A673 (cell line): ENCODE measurements around the gene CORO2A. TPM values are rescaled to one million over a fixed set of nuclear protein-coding genes. Genes with fewer than 3 reads are reported as not detected.

Experiments
- BruUV-seq: library from RNA; stranded (reverse); fragments of 400-500 nt; replicated peaks from 2 replicates; lab custom pipeline; 2021; lab: Mats Ljungman, UMichigan
- CTCF ChIA-PET: fragments of 300-600 bp; sonication (Branson Sonifier 250); formaldehyde crosslinking; loops from one replicate; lab custom pipeline; 2022; ENCODE audit warnings: antibody characterized with exemption; lab: Charles Lee
- POLR2A ChIA-PET: fragments of 300-600 bp; sonication (Branson Sonifier 250); formaldehyde crosslinking; loops from one replicate; lab custom pipeline; 2022; ENCODE audit warnings: antibody characterized with exemption; ENCODE audit not compliant: low non-redundant PET; lab: Charles Lee
- DNase-seq: peaks from one replicate; pipeline ENCODE4 v3.0.0-alpha.2; 2015; ENCODE audit warnings: low spot score
- H3K27ac ChIP-seq: fragments of 200-600 bp; sonication (generic); 2 replicates; pipeline ENCODE4 v1.5.1; 2016; ENCODE audit warnings: mixed run types, low read depth, mild to moderate bottlenecking, mixed read lengths, antibody characterized with exemption, low read length; ENCODE audit not compliant: poor library complexity, severe bottlenecking
- H3K27me3 ChIP-seq: fragments of 200-600 bp; sonication (generic); replicated peaks from 2 replicates; pipeline ENCODE4 v1.6.1; 2017; ENCODE audit warnings: mixed run types, low read depth, mild to moderate bottlenecking, mixed read lengths, antibody characterized with exemption, low read length; ENCODE audit not compliant: insufficient read depth, poor library complexity
- H3K36me3 ChIP-seq: fragments of 200-600 bp; sonication (generic); 2 replicates; pipeline ENCODE4 v1.6.1; 2016; ENCODE audit warnings: mixed run types, mild to moderate bottlenecking, mixed read lengths, antibody characterized with exemption, low read length; ENCODE audit not compliant: insufficient read depth, poor library complexity, severe bottlenecking
- H3K4me1 ChIP-seq: fragments of 200-600 bp; sonication (generic); 2 replicates; pipeline ENCODE4 v1.6.1; 2017; ENCODE audit warnings: mixed run types, mild to moderate bottlenecking, mixed read lengths, antibody characterized with exemption, low read length; ENCODE audit not compliant: insufficient read depth, poor library complexity, severe bottlenecking
- H3K4me3 ChIP-seq: fragments of 200-600 bp; sonication (generic); 2 replicates; pipeline ENCODE4 v1.5.1; 2016; ENCODE audit warnings: low read depth, mixed run types, mild to moderate bottlenecking, mixed read lengths, low read length; ENCODE audit not compliant: poor library complexity, severe bottlenecking
- H3K9me3 ChIP-seq: fragments of 200-600 bp; sonication (generic); 2 replicates; pipeline ENCODE4 v1.6.1; 2016; ENCODE audit warnings: mixed run types, low read depth, mild to moderate bottlenecking, mixed read lengths, antibody characterized with exemption, low read length; ENCODE audit not compliant: poor library complexity, severe bottlenecking
- CTCF ChIP-seq: fragments of 300-800, 200-600 bp; sonication (generic); conservative IDR thresholded peaks from 2 replicates; pipeline ENCODE4 v1.5.1; 2017; ENCODE audit warnings: low read depth, mild to moderate bottlenecking, antibody characterized with exemption, low read length, moderate library complexity, mixed read lengths
- EZH2 ChIP-seq: fragments of 200-600 bp; sonication (generic); IDR thresholded peaks from 2 replicates; pipeline ENCODE4 v1.6.1; 2017; ENCODE audit warnings: borderline replicate concordance, low read depth, mild to moderate bottlenecking, mixed read lengths, antibody characterized with exemption, low read length; ENCODE audit not compliant: poor library complexity, severe bottlenecking
- intact Hi-C: fragments of 100-400 bp; cut with micrococcal nuclease; formaldehyde crosslinking; loops from one replicate; pipeline ENCODE4 v1.10.0; 2022; ENCODE audit not compliant: unreplicated experiment
- total RNA-seq: library from RNA; stranded (reverse); gene quantifications from 2 replicates; pipeline ENCODE4 v1.2.3, GENCODE V29; 2021

The CORO2A gene
- total RNA-seq, 1 experiment from 2014 or later: 0.52 TPM

GRCh38 chr9:98101416-98101815 lies 91.0 kb downstream of the CORO2A start:
- H3K4me3 ChIP-seq: no peak overlapping the region
- no peak for DNase-seq
- H3K4me1 ChIP-seq: no peaks in the 10 kb centered on the region
- intact Hi-C loops: no loop called here
- no TSS peak for BruUV-seq
- no peak for TF ChIP-seq CTCF
- no peak for TF ChIP-seq EZH2
- no peaks in the 10 kb centered on the region for H3K27me3 ChIP-seq
- H3K36me3 ChIP-seq: no peaks in the 10 kb centered on the region
- H3K27ac ChIP-seq: no peak overlapping the region
- ChIA-PET POLR2A (no interaction called here), CTCF (no interaction called here)
- H3K9me3 ChIP-seq: no peaks in the 10 kb centered on the region

GRCh38 chr9:98100456-98100855 lies 92.0 kb downstream of the CORO2A start:
- POLR2A ChIA-PET: no interaction called here

GRCh38 chr9:98099898-98100297 lies 92.5 kb downstream of the CORO2A start:
- intact Hi-C loops: no loop called here
- ChIA-PET CTCF (no interaction called here), POLR2A (no interaction called here)
- no peak overlapping the region for H3K27ac ChIP-seq
- no peaks in the 10 kb centered on the region for H3K4me1 ChIP-seq
- no peak for TF ChIP-seq EZH2
- H3K27me3 ChIP-seq: no peaks in the 10 kb centered on the region
- H3K36me3 ChIP-seq: no peaks in the 10 kb centered on the region
- no peak overlapping the region for H3K4me3 ChIP-seq
- BruUV-seq: no TSS peak
- no peak for DNase-seq
- H3K9me3 ChIP-seq: no peaks in the 10 kb centered on the region

More at GRCh38 chr9:98100456-98100855, 92.0 kb downstream of the CORO2A start:
- CTCF ChIA-PET: no interaction called here
- TF ChIP-seq EZH2: no peak
- TF ChIP-seq CTCF: no peak
- no peak overlapping the region for H3K4me3 ChIP-seq
- no TSS peak for BruUV-seq
- no peak for DNase-seq
- intact Hi-C loops: no loop called here
- H3K4me1 ChIP-seq: no peaks in the 10 kb centered on the region
- H3K27ac ChIP-seq: no peak overlapping the region
- no peaks in the 10 kb centered on the region for H3K27me3 ChIP-seq
- H3K9me3 ChIP-seq: no peaks in the 10 kb centered on the region
- H3K36me3 ChIP-seq: no peaks in the 10 kb centered on the region

- no peak for DNase-seq
- H3K4me3 ChIP-seq: no peak overlapping the region
- no peaks in the 10 kb centered on the region for H3K9me3 ChIP-seq
- no peak for TF ChIP-seq CTCF
- no peak for TF ChIP-seq EZH2
- ChIA-PET POLR2A (no interaction called here), CTCF (no interaction called here)
- H3K4me1 ChIP-seq: no peaks in the 10 kb centered on the region
- no peaks in the 10 kb centered on the region for H3K27me3 ChIP-seq
- intact Hi-C loops: no loop called here
- BruUV-seq: no TSS peak
- H3K36me3 ChIP-seq: no peaks in the 10 kb centered on the region
- no peak overlapping the region for H3K27ac ChIP-seq
Observed at GRCh38 chr9:98099346-98099745, 93.1 kb downstream of the CORO2A start.
